KOPT-K1 (cell line): Measurements from ENCODE around the gene PDE4D.

Experiments
- H3K27ac ChIP-seq: fragments of 200-600 bp; sonication (generic); 2 replicates; pipeline ENCODE4 v1.5.1; 2016; ENCODE audit warnings: antibody characterized with exemption, mild to moderate bottlenecking, low read depth, low read length; ENCODE audit not compliant: poor library complexity, severe bottlenecking
- H3K36me3 ChIP-seq: fragments of 200-600 bp; sonication (generic); 2 replicates; pipeline ENCODE4 v1.5.1; 2017; ENCODE audit warnings: antibody characterized with exemption, mild to moderate bottlenecking, low read length, moderate library complexity; ENCODE audit not compliant: insufficient read depth
- H3K9me3 ChIP-seq: fragments of 200-600 bp; sonication (generic); 2 replicates; pipeline ENCODE4 v1.5.1; 2017; ENCODE audit warnings: antibody characterized with exemption, low read length, mild to moderate bottlenecking; ENCODE audit not compliant: insufficient read depth, poor library complexity, severe bottlenecking

Gene PDE4D

DNA sequence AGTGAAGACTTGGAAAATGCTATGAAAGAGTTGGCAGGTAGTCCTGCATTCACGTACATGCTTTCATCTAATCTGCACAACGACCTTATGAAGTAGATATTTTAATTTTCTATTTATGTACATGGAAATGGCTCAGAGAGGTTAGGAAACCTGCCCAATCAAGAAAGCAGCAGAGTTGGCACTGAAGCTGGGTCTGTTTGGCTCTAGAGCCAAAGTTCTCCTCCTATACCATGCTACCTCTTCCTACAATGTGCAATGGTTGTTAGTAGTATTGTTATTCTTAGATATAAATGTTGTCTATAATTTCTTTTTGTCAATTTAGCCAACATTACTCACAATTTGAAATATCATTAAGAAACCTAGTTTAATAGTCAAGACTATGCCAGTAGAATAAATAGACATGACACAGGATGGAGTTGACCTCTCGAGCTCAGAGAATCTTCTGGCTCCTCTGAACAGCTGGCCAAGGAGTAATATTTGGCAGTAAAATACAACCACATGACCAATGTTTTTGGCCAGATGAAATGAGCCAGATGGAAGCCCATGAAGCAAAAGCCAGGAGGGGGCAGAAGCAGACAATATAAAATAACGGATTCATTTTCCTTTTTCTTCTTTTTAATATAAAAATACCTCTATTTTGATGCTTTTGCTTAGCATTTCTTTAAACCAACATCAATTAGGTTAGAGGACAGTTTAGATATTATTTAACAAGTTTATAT is 542.3 kb downstream of the PDE4D start:
- H3K9me3 ChIP-seq, result no peaks in the 10 kb centered on the region
- no peaks in the 10 kb centered on the region for H3K36me3 ChIP-seq
- H3K27ac ChIP-seq, result no peak overlapping the region

- Histone ChIP-seq H3K27ac (no peak overlapping the region), H3K36me3 (no peaks in the 10 kb centered on the region), H3K9me3 (no peaks in the 10 kb centered on the region)
Observed at GRCh38 chr5:59348189-59348588, 545.3 kb downstream of the PDE4D start.

DNA sequence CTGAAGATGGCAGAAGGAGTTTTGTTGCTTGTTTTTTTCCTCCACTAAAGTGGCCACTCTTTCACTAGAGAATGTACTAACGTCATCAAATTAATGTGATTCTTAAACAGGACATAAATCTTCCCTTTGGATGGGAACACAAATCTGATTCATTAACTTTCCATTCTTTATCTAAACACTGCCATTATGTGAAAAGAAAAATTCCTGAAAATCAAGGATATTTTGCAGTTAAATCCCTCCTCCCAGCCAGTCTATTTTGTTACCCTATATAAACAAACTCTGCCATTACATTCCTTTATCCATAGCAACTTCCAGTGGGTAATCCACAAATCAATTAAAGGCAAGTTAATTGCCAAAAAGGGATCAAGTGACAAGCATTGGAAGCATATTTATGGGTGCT is 546.5 kb downstream of the PDE4D start:
- Histone ChIP-seq H3K36me3 (no peaks in the 10 kb centered on the region), H3K9me3 (no peaks in the 10 kb centered on the region), H3K27ac (no peak overlapping the region)

DNA sequence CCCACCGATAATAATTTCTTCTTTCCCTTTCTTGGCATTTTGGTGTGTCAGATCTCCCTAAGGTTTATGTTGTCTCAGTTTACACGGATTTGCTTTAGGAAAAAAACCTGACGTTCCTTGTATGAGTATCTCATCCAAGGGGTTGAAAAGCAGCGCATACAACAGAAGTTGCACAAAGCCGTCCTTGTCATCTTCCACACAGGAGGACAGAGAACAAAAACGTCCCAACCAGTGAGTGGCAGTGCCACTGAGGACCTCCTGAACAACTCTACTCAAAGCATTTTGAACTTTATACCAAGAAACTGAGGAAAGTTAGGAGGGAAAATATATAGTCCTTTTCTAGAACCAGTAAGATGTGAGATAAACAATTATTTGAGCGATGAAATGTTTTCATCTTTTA is 547.0 kb downstream of the PDE4D start:
- Histone ChIP-seq H3K27ac (no peak overlapping the region), H3K36me3 (no peaks in the 10 kb centered on the region), H3K9me3 (no peaks in the 10 kb centered on the region)

DNA sequence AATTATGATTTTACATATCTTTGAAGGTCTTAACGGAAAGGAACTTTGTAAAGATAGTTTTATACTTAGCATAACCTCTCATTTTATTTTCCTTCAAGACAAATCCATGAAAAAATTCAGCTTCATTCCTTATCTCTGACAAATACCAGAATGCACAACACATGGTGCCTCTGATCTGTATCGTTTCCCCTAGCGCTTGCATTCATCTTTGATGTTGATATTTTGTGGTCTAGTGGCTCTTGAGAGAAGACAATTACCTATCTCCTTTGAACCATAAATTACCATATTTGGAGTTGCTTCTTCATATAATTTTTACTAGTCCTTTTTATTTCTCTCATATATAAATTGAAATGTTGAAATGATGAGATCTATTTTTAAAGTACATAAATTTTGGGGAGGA is 551.3 kb downstream of the PDE4D start:
- no peaks in the 10 kb centered on the region for H3K36me3 ChIP-seq
- no peak overlapping the region for H3K27ac ChIP-seq
- H3K9me3 ChIP-seq, result no peaks in the 10 kb centered on the region

- H3K9me3 ChIP-seq, result no peaks in the 10 kb centered on the region
- no peaks in the 10 kb centered on the region for H3K36me3 ChIP-seq
- no peak overlapping the region for H3K27ac ChIP-seq
Observed at GRCh38 chr5:59341760-59342159, 551.8 kb downstream of the PDE4D start.

DNA sequence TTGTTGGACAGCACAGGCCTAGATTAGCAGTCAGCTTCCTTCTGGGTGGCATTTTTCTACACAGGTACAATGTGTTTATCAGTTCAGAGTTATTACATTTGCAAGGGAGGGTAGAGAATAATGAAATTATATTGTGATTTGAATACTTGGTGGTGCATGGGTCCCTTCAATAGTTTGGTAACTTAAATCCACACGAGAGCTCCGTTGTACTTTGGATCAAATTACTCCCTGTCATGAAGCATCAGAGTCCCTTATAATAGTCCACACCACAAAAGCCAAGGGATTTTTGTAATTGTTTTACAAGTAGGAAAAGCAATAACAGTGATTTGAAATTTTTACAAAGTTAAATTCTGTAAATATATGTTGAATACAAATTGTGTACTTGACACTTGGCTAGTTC is 552.4 kb downstream of the PDE4D start:
- H3K27ac ChIP-seq, result no peak overlapping the region
- H3K9me3 ChIP-seq, result no peaks in the 10 kb centered on the region
- H3K36me3 ChIP-seq, result no peaks in the 10 kb centered on the region

- Histone ChIP-seq H3K36me3 (no peaks in the 10 kb centered on the region), H3K27ac (no peak overlapping the region), H3K9me3 (no peaks in the 10 kb centered on the region)
Observed at GRCh38 chr5:59340637-59341036, 552.9 kb downstream of the PDE4D start.

DNA sequence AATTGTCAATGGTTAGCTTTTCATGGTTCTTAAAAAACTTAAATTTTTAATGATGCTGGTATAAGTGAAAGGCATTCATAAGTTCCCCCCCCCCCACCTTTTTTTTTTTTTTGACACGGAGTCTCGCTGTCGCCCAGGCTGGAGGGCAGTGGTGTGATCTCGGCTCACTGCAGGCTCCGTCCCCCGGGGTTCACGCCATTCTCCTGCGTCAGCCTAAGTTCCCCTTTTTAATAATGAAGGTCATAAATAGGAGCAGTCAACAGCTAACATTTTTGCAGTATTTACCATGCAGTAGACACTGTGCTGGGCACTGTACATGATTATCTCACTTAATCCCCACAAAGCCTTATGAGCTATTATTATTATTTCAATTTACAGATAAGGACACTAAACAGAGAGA is 556.3 kb downstream of the PDE4D start:
- H3K27ac ChIP-seq, result no peak overlapping the region
- H3K9me3 ChIP-seq, result no peaks in the 10 kb centered on the region
- H3K36me3 ChIP-seq, result no peaks in the 10 kb centered on the region

DNA sequence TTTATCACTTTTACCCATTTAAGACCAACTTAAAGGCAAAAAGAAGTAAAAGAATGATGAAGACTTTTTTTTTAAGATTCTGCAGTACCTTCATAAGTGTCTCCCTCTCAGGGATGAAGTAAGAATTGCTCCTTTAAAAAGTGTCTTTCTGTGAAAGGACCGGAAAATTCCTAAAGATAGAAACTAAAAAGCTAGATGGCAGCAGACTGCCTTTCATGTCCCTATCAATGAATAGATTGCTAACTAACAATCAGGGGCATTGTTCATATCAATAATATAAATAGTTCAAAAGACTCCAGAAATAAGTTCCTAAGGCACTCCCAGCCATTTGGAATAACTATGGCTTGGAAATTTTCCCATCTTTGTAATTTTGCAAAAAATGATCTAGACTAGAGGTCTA is 558.0 kb downstream of the PDE4D start:
- Histone ChIP-seq H3K9me3 (no peaks in the 10 kb centered on the region), H3K27ac (no peak overlapping the region), H3K36me3 (no peaks in the 10 kb centered on the region)

DNA sequence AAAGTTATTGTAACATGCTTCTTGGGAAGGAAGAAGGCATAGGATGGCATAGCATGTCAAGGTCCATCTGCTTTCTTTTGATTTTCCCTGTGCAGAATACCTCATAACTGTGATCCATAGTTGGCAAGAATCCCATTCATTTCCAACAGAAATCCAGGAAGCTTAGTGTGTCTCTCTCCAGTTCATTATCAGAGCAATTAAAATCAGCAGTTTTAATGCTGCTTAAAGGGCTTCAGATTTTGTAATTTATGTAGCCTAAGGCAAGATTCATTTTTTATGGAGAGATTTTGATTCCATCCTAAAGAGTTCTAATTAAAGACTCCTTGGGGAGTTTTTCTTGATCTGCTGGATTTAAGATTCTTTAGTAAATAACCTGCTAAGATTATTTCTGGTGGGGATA is 560.1 kb downstream of the PDE4D start:
- H3K9me3 ChIP-seq, result no peaks in the 10 kb centered on the region
- H3K27ac ChIP-seq, result no peak overlapping the region

GRCh38 chr5:59332236-59332973 is 561.1 kb downstream of the PDE4D start:
- no peaks in the 10 kb centered on the region for H3K36me3 ChIP-seq
- no peaks in the 10 kb centered on the region for H3K9me3 ChIP-seq
- H3K27ac ChIP-seq, result no peak overlapping the region

More for the DNA sequence above, 560.1 kb downstream of the PDE4D start:
- H3K36me3 ChIP-seq, result no peaks in the 10 kb centered on the region

DNA sequence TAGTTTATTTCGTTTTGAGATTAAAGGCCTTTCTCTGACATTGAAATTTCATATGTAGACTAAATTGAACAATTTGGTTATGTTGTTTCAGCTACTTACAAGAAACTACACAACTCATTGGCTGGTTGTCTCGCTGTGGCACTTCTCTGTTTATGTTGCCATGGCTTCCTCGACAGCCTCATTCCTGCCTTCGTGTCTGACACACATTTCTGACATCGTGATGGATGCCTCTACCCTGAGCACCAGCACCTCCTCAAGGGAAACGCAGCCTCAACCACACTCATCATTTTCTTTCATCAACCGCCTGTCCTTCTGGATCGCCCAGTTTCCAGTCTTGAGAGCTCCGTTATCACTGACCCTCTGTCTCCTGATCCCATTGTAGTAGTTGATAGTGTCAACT is 562.8 kb downstream of the PDE4D start:
- no peaks in the 10 kb centered on the region for H3K9me3 ChIP-seq
- no peaks in the 10 kb centered on the region for H3K36me3 ChIP-seq
- H3K27ac ChIP-seq, result no peak overlapping the region

GRCh38 chr5:59328709-59329296 is 564.7 kb downstream of the PDE4D start:
- no peaks in the 10 kb centered on the region for H3K9me3 ChIP-seq
- no peak overlapping the region for H3K27ac ChIP-seq
- no peaks in the 10 kb centered on the region for H3K36me3 ChIP-seq

GRCh38 chr5:59327191-59327980 is 566.1 kb downstream of the PDE4D start:
- H3K27ac ChIP-seq, result no peak overlapping the region
- H3K36me3 ChIP-seq, result no peaks in the 10 kb centered on the region
- H3K9me3 ChIP-seq, result no peaks in the 10 kb centered on the region
